ENCODE data around the gene AQP2.

DNA sequence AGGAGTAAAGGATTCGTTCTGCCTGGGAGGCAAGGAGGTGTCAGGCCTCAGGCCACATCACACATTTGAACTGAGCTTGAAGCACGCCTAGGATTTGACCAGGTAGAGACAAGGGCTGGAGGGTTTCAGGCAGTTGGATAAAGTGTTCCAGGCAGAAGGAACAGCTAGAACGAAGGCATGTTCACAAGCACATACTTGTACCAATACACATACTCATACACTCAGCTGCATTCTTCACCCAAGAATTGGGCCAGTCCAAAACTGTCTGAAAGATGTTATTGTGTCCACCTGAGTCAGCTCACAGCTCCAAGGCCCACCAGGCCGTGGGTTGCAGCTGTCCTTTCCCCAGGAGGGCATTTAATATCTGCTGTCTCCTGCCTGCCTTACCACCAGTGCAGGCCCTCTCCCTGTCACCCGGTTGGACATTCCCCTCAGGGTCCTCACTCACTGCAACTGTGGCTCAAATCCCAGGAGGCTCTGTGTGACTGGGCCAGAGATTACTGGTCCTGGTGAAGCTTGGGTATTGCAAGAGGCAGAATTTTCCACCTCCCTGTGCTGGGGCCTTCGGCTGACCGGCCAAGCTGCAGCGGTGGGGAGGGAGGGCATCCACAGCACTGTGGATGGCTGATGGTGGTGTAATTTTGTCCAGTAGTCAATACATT lies 12.8 kb upstream of the AQP2 start:
- no peak for TF ChIP-seq POLR2AphosphoS5 (IDR thresholded peaks at IDR 0.05; ENCODE audit: low read depth, low read length)
- TF ChIP-seq, protein P1, sequence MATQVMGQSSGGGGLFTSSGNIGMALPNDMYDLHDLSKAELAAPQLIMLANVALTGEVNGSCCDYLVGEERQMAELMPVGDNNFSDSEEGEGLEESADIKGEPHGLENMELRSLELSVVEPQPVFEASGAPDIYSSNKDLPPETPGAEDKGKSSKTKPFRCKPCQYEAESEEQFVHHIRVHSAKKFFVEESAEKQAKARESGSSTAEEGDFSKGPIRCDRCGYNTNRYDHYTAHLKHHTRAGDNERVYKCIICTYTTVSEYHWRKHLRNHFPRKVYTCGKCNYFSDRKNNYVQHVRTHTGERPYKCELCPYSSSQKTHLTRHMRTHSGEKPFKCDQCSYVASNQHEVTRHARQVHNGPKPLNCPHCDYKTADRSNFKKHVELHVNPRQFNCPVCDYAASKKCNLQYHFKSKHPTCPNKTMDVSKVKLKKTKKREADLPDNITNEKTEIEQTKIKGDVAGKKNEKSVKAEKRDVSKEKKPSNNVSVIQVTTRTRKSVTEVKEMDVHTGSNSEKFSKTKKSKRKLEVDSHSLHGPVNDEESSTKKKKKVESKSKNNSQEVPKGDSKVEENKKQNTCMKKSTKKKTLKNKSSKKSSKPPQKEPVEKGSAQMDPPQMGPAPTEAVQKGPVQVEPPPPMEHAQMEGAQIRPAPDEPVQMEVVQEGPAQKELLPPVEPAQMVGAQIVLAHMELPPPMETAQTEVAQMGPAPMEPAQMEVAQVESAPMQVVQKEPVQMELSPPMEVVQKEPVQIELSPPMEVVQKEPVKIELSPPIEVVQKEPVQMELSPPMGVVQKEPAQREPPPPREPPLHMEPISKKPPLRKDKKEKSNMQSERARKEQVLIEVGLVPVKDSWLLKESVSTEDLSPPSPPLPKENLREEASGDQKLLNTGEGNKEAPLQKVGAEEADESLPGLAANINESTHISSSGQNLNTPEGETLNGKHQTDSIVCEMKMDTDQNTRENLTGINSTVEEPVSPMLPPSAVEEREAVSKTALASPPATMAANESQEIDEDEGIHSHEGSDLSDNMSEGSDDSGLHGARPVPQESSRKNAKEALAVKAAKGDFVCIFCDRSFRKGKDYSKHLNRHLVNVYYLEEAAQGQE (IDR thresholded peaks at IDR 0.05; ENCODE audit: insufficient read depth in 1 of 2, low read depth in 2 of 2, low read length in 2 of 2): no peak

Measured in PFSK-1 (cell line).